Stimulated activated CD8-positive, alpha-beta memory T cell treated with anti-CD3 and anti-CD28 coated beads, Interleukin-12 subunit alpha, Interleukin-12 subunit beta, amount 100 ng/mL, for 4 hours (primary cell): Measurements from ENCODE around the gene NGRN.
"Not testable (repeated sequence)": the region's sequence is repeated elsewhere in the genome, so short reads cannot be mapped to it uniquely, and the experiment has no call there.

Source experiments
- DNase-seq: peaks from one replicate; pipeline ENCODE4 v3.0.0-alpha.2; 2020; ENCODE audit warnings: low read depth

NGRN gene

DNA sequence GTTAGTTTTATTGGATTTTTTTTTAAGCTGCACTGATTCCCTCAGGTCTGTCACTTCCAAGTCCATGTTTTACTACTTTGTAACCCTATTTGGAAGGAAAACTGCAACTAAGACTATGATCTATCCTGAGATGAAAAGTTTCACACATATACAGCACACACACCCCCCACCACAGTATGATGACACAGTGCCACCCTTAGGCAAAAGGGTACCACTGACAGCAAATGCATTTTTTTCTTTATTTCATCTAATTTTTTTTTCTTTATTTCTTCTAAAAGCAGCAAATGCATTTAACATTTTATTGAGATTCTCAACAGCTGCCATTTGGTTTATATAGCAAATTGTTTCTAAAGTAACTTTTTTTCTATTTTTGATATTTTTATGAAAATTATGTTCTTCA is 21.2 kb downstream of the NGRN start:
- no peak for DNase-seq

- no peak for DNase-seq
Observed at GRCh38 chr15:90287101-90287500, 21.6 kb downstream of the NGRN start.

DNA sequence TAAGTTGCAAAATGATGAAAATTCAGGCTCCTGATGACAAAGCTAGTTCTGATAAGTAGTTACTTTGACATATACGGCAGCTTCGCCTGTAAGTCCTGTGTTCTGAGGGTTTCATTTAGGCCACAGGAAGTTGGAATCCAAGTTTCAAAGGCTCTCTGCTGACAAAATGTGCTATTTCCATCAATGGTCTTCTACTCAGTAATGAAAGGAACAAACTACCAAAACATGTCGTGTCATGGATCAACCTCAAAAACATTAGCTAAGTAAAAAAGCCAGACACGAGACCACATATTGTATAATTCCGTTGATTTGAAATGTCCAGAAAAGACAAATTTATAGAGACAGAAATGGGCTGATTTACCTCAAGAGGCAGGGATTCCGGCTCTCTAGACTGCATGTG is 22.5 kb downstream of the NGRN start:
- DNase-seq: no peak

DNA sequence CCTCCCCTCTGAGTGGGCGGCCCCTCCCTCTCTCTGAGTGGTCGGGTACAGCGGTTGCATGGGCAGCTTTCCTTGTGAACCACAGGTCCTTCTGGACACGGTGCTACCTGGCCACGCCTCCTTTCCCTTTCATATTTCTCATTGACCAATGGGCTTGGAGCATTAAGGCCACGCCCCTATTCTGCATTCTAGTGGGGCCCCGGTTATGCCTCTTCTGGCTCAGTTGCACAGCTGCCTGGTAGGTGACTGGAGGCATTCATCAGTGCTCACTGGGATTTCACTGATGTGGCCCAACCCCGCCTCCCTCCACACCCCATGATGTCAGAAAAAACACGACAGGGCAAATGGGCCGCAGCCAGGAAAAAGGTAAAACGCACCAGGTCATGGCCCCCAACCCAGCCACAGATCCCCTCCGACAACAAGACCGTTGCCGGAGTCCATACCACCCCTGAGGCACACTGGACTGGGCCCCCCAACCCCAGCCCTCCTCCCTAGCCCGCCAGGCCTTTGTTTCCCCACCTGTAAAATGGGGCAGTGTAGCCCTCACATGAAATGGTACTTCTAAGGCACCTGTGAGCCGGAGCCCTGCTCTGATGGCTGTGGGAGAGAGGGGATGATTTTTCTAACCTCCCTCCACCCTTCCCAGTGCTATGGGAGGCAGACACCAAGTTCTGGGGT is 26.3 kb downstream of the NGRN start:
- DNase-seq: no peak

GRCh38 chr15:90293040-90293810 is 27.8 kb downstream of the NGRN start:
- DNase-seq: peak; percentile 25

GRCh38 chr15:90294159-90294558 is 28.7 kb downstream of the NGRN start:
- DNase-seq: no peak

- DNase-seq: no peak
Observed at GRCh38 chr15:90294601-90295269, 29.3 kb downstream of the NGRN start.

GRCh38 chr15:90295270-90295648 is 29.8 kb downstream of the NGRN start:
- no peak for DNase-seq

DNA sequence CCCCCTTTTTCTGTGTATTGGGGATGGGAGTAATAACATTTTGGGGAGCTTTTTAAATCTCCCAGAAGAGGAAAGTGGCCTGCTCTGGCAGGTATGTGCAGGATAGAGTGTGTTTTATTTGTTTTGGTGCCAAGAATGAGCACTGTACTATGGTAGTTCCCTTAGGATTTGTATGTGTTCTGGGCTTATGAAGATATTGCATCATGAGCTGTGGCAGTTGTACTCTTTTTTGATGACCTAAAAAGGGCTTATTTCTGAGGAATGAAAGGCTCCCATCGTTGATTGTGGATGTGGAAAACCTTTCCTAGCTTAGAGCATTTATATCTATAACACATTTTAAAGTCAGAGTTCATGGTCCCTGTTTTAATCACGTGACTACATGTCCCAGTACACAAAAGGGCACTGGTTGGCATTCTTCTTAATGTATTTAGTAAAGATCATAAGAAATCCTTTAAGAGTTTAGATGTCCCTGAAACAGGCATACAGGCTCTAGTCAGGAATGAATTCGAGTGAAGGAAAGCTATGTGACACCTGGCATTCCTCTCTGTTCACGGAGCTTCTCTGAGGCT is 30.9 kb downstream of the NGRN start:
- not testable (repeated sequence) for DNase-seq

DNA sequence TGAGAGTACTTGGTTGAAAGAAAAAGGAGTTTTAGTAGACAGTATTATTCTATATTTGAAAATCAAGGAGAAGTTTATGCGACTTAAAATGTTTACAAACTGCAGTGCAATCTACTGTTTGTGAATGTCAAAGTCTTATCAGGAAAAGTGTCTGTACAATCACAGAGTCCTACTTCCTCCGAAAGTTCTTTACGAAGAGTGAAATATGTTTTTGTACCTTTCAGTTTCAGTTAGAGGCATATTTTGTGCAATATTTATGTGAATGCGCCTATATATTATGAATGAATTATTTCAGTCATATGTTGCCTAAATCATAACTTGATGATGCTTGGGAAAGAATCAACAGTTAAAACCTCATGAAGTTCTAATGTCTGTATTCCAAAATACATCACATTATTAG is 31.5 kb downstream of the NGRN start:
- no peak for DNase-seq

DNA sequence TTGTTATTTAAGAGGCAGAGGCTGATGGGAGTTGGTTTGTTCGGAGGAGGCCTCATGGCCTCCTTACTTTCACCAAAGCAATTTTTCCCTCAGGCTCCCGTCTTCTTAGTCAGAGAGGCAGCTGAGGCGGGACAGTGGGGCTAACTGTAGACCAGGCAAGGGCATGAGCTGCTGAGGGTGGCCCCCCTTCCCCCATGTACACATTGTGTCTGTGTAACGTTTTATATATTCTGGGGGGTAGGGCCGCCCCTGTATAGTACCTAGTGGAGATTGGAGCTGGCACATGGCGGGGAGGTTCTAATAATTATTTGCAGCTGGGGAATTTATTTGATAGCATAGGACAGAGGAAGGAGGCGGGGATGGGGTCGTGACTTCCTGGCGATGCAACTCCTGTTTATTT is 35.1 kb downstream of the NGRN start:
- no peak for DNase-seq

- no peak for DNase-seq
Observed at GRCh38 chr15:90300988-90301706, 35.7 kb downstream of the NGRN start.

- no peak for DNase-seq
Observed at GRCh38 chr15:90301707-90302300, 36.3 kb downstream of the NGRN start.

GRCh38 chr15:90305355-90305754 is 39.9 kb downstream of the NGRN start:
- not testable (repeated sequence) for DNase-seq

DNA sequence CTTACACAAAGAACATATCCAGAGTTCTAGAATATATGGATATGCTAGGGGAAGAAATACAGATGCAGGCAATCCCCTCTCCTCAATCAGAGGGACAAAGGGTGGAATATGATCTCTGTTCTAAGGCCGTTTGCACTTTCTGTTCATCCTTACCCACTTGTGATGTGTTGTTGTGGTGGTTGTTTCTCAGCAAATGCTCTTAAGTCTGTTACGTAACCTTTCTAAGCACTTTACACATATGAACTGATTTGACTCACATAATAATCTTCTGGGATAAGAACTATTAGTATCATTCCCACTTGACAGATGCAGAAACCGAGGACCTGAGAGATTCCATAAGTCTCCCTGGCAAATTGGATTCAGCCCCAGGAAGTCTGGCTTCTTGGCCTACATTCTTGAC is 40.5 kb downstream of the NGRN start:
- no peak for DNase-seq

GRCh38 chr15:90306560-90306959 is 41.1 kb downstream of the NGRN start:
- DNase-seq: no peak

DNA sequence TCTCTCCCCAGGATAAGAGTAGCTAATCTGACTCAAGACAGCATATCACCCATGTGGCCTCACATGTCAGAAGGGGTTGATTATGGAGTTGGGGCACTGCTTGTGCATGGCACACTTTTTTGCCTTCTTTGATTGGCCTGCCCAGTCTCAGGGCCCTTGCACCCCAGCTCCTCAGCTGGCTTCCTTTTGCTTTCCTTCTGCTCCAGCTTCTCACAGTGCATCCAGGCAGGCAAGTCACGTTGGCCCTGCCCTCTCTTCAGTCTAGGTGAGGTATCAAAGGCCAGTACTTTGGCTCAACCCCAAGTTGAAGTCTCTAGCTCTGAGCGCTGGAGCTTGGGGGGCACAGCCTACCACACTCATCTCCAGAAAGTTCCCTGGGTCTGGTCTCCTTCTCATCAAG is 42.2 kb downstream of the NGRN start:
- no peak for DNase-seq

DNA sequence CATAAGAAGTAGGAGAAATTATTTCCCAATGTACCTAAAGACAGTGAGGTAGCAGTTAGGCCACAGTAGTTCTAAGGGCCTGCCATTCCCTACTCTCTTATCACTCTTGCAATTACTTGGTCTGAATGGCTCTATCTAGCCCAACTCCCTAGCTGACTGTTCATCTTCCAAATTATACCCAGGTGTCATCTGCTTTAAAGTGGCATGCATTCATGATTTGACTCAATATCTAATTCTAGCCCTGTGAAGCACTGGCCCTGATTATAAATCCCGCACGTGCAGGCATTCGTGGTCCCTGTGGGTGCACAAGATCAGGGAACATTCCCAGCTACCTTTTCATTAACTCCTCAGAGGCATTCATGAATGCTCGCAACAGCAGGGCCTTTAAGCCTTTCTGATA is 43.5 kb downstream of the NGRN start:
- no peak for DNase-seq

GRCh38 chr15:90315278-90315982 is 50.0 kb downstream of the NGRN start:
- DNase-seq: no peak

DNA sequence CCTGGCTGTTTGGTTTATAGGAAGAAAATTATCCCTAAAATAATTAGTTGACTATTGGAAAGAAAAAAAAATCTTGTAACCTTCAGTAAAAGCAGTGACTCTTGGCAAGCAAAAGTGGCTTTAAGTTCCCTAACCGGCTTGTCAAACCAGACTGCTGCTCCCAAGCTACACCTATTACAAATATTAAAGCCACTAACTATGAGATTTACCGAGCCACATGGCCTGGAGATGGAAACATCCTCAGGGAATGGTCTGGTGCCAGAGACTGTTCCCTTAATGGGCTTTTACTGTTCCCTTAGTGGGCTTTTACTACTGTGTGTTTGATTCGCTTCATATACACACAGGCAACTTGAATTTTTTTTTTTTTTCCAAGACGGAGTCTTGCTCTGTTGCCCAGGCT is 50.7 kb downstream of the NGRN start:
- DNase-seq: no peak

DNA sequence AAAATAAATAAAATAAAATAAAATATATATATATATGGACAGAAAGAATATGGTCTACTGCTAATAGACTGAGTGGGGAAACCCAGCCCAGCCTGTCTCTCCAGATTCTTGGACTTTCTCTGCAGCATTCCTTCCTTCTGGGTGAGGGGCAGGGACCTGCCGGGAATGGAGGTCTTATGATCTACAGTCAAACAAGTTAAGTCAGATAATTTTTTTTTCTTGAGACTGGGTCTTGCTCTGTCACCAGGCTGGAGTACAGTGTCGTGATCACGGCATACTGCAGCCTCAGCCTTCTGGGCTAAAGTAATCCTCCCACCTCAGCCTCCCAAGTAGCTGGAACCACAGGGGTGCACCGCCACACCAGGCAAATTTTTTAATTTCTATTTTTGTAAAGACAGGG is 53.1 kb downstream of the NGRN start:
- DNase-seq: no peak
